Vagina (tissue), 2 donors: ENCODE results near the gene SPRED3.

ENCODE experiments used
- CTCF ChIP-seq, 3 experiments: fragments of 450-650 bp in 2 of 3; fragments of 200-600 bp in 1 of 3; sonication (generic) in 1 of 3; IDR thresholded peaks; one replicate each; pipeline ENCODE4 v1.5.1; 2017 to 2019; ENCODE audit warnings: antibody characterized with exemption in 3 of 3, mild to moderate bottlenecking in 2 of 3, moderate library complexity in 2 of 3
- POLR2A ChIP-seq, 2 donors: fragments of 450-650 bp; IDR thresholded peaks; one replicate each; pipeline ENCODE4 v1.6.1; 2017; ENCODE audit warnings: antibody characterized with exemption in 2 of 2, mild to moderate bottlenecking in 2 of 2, moderate library complexity in 2 of 2
- POLR2AphosphoS5 ChIP-seq, 2 donors: sonication (generic); formaldehyde crosslinking; IDR thresholded peaks; one replicate each; pipeline ENCODE4 v1.9.0; 2017; ENCODE audit warnings: antibody characterized with exemption in 2 of 2, mild to moderate bottlenecking in 2 of 2, low read depth in 1 of 2; ENCODE audit not compliant: insufficient read depth in 1 of 2

- no peak for TF ChIP-seq POLR2AphosphoS5 (IDR thresholded peaks at IDR 0.05; ENCODE audit: insufficient read depth in 1 of 2, low read depth in 1 of 2)
- TF ChIP-seq POLR2A (IDR thresholded peaks at IDR 0.05) = no peak
- no peak for TF ChIP-seq CTCF (IDR thresholded peaks at IDR 0.05)
Measured at GRCh38 chr19:38351865-38352395, 36.6 kb upstream of the SPRED3 start.
